ENCODE results near the gene SPATC1L.

GRCh38 chr21:46154955-46155513 is 29.2 kb downstream of the SPATC1L start:
- TF ChIP-seq, protein P1, sequence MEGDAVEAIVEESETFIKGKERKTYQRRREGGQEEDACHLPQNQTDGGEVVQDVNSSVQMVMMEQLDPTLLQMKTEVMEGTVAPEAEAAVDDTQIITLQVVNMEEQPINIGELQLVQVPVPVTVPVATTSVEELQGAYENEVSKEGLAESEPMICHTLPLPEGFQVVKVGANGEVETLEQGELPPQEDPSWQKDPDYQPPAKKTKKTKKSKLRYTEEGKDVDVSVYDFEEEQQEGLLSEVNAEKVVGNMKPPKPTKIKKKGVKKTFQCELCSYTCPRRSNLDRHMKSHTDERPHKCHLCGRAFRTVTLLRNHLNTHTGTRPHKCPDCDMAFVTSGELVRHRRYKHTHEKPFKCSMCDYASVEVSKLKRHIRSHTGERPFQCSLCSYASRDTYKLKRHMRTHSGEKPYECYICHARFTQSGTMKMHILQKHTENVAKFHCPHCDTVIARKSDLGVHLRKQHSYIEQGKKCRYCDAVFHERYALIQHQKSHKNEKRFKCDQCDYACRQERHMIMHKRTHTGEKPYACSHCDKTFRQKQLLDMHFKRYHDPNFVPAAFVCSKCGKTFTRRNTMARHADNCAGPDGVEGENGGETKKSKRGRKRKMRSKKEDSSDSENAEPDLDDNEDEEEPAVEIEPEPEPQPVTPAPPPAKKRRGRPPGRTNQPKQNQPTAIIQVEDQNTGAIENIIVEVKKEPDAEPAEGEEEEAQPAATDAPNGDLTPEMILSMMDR (conservative IDR thresholded peaks at IDR 0.05; ENCODE audit: low read length): no peak
- TF ChIP-seq EZH2phosphoT487 (IDR thresholded peaks at IDR 0.05; ENCODE audit: borderline replicate concordance, low read depth, low read length): no peak

Measured in OCI-LY7 (cell line).